Gastroesophageal sphincter (tissue), 3 donors: ENCODE results near the gene SMR3A.

Experiments
- CTCF ChIP-seq, 4 experiments: fragments of 200-600 bp in 2 of 4; fragments of 450-650 bp in 2 of 4; sonication (generic) in 1 of 4; IDR thresholded peaks; one replicate each; pipeline ENCODE4 v1.5.1; 2017 to 2019; ENCODE audit warnings: antibody characterized with exemption in 4 of 4, mild to moderate bottlenecking in 2 of 4, moderate library complexity in 2 of 4
- EP300 ChIP-seq: sonication (generic); formaldehyde crosslinking; IDR thresholded peaks from one replicate; pipeline ENCODE4 v1.6.1; 2017; ENCODE audit warnings: antibody characterized with exemption, mild to moderate bottlenecking
- POLR2A ChIP-seq, 2 donors: fragments of 450-650 bp; IDR thresholded peaks; one replicate each; pipeline ENCODE4 v1.6.1; 2017; ENCODE audit warnings: antibody characterized with exemption in 2 of 2, mild to moderate bottlenecking in 2 of 2, moderate library complexity in 1 of 2
- POLR2AphosphoS5 ChIP-seq: sonication (generic); formaldehyde crosslinking; IDR thresholded peaks from one replicate; pipeline ENCODE4 v1.6.1; 2017; ENCODE audit warnings: antibody characterized with exemption

- TF ChIP-seq POLR2A (IDR thresholded peaks at IDR 0.05) (no peak), POLR2AphosphoS5 (no peak), CTCF (IDR thresholded peaks at IDR 0.05) (no peak), EP300 (no peak)
Observed at GRCh38 chr4:70397580-70397979, 37.0 kb downstream of the SMR3A start, which contains the start of gene OPRPN.
